KMS-11 (cell line): ENCODE data around the gene DPH3.

ENCODE experiments used
- H2AFZ ChIP-seq: fragments of 200-600 bp; sonication (generic); 2 replicates; pipeline ENCODE4 v1.6.1; 2016; ENCODE audit warnings: antibody characterized with exemption, mixed run types, low read depth
- H3K27ac ChIP-seq: fragments of 200-600 bp; sonication (generic); 2 replicates; pipeline ENCODE4 v1.6.1; 2016; ENCODE audit warnings: mild to moderate bottlenecking, mixed run types
- H3K27me3 ChIP-seq: fragments of 200-600 bp; sonication (generic); 2 replicates; pipeline ENCODE4 v1.6.1; 2017; ENCODE audit warnings: mild to moderate bottlenecking, low read depth, mixed run types, moderate library complexity; ENCODE audit not compliant: insufficient read depth
- H3K36me3 ChIP-seq: fragments of 200-600 bp; sonication (generic); 2 replicates; pipeline ENCODE4 v1.6.1; 2017; ENCODE audit warnings: mild to moderate bottlenecking, mixed run types; ENCODE audit not compliant: insufficient read depth
- H3K4me1 ChIP-seq: fragments of 200-600 bp; sonication (generic); 2 replicates; pipeline ENCODE4 v1.6.1; 2016; ENCODE audit warnings: mild to moderate bottlenecking, low read depth, mixed run types; ENCODE audit not compliant: poor library complexity, severe bottlenecking
- H3K4me2 ChIP-seq: fragments of 200-600 bp; sonication (generic); 2 replicates; pipeline ENCODE4 v1.7.0; 2016; ENCODE audit warnings: mild to moderate bottlenecking, mixed run types
- H3K4me3 ChIP-seq: fragments of 200-600 bp; sonication (generic); IDR thresholded peaks from 2 replicates; pipeline ENCODE4 v1.6.1; 2017; ENCODE audit warnings: low read depth, low read length, mixed read lengths; ENCODE audit not compliant: insufficient read depth
- H3K79me2 ChIP-seq: fragments of 200-600 bp; sonication (generic); 2 replicates; pipeline ENCODE4 v1.6.1; 2016; ENCODE audit warnings: low read depth, mixed run types; ENCODE audit not compliant: insufficient read depth
- H3K9ac ChIP-seq: fragments of 200-600 bp; sonication (generic); 2 replicates; pipeline ENCODE4 v1.6.1; 2016; ENCODE audit warnings: mild to moderate bottlenecking, mixed run types
- H4K20me1 ChIP-seq: fragments of 200-600 bp; sonication (generic); 2 replicates; pipeline ENCODE4 v1.6.1; 2016; ENCODE audit warnings: mild to moderate bottlenecking, mixed run types; ENCODE audit not compliant: insufficient read depth
- CTCF ChIP-seq: fragments of 200-600 bp; sonication (generic); conservative IDR thresholded peaks from 2 replicates; pipeline ENCODE4 v1.6.1; 2017; ENCODE audit warnings: low read depth, mild to moderate bottlenecking, antibody characterized with exemption, low read length, moderate library complexity, mixed read lengths

Gene DPH3

GRCh38 chr3:16248556-16248955 lies 16.2 kb downstream of the DPH3 start:
- peaks cover 3% of the 10 kb centered on the region for H3K4me1 ChIP-seq
- no peaks in the 10 kb centered on the region for H3K36me3 ChIP-seq
- H3K9ac ChIP-seq = no peak overlapping the region
- no peak overlapping the region; the same call in 1 of the 2 replicates for H3K4me2 ChIP-seq
- TF ChIP-seq CTCF = no peak
- H3K27me3 ChIP-seq = no peaks in the 10 kb centered on the region
- no peak overlapping the region for H3K4me3 ChIP-seq
- no peak overlapping the region for H3K27ac ChIP-seq
- H3K79me2 ChIP-seq = no peaks in the 10 kb centered on the region
- H4K20me1 ChIP-seq = no peaks in the 10 kb centered on the region
- no peak overlapping the region for H2AFZ ChIP-seq

GRCh38 chr3:16247282-16248061 lies 17.3 kb downstream of the DPH3 start:
- Histone ChIP-seq H3K9ac (peak overlapping the region; percentile 56; the same call in 1 of the 2 replicates), H4K20me1 (no peaks in the 10 kb centered on the region), H3K4me2 (peak overlapping the region; percentile 54; the same call in 1 of the 2 replicates), H3K27ac (peak overlapping the region; percentile 49; the same call in 1 of the 2 replicates), H3K4me1 (peaks cover 3% of the 10 kb centered on the region), H3K36me3 (no peaks in the 10 kb centered on the region), H2AFZ (peak overlapping the region; percentile 80), H3K27me3 (no peaks in the 10 kb centered on the region), H3K79me2 (no peaks in the 10 kb centered on the region), H3K4me3 (no peak overlapping the region)
- peak; percentile 92 for TF ChIP-seq CTCF

GRCh38 chr3:16245609-16246008 lies 19.1 kb downstream of the DPH3 start:
- Histone ChIP-seq H4K20me1 (no peaks in the 10 kb centered on the region), H3K27me3 (no peaks in the 10 kb centered on the region), H3K4me3 (no peak overlapping the region), H2AFZ (no peak overlapping the region), H3K4me1 (peaks cover 3% of the 10 kb centered on the region), H3K9ac (no peak overlapping the region), H3K79me2 (no peaks in the 10 kb centered on the region), H3K36me3 (no peaks in the 10 kb centered on the region), H3K27ac (no peak overlapping the region), H3K4me2 (no peak overlapping the region)
- TF ChIP-seq CTCF = no peak

- no peak overlapping the region for H3K4me2 ChIP-seq
- H3K27me3 ChIP-seq = no peaks in the 10 kb centered on the region
- H3K79me2 ChIP-seq = no peaks in the 10 kb centered on the region
- H4K20me1 ChIP-seq = no peaks in the 10 kb centered on the region
- no peak for TF ChIP-seq CTCF
- H3K36me3 ChIP-seq = no peaks in the 10 kb centered on the region
- H3K27ac ChIP-seq = no peak overlapping the region
- no peak overlapping the region for H3K9ac ChIP-seq
- H3K4me3 ChIP-seq = no peak overlapping the region
- peaks cover 3% of the 10 kb centered on the region for H3K4me1 ChIP-seq
- no peak overlapping the region for H2AFZ ChIP-seq
Measured at GRCh38 chr3:16243706-16244490, 20.8 kb downstream of the DPH3 start.
